GM21825 (cell line): ENCODE data around the gene ACKR1.

Source experiments
- ATAC-seq: cut with Tn5 transposase; IDR thresholded peaks from one replicate; pipeline ENCODE4 v1.9.1; 2021; ENCODE audit warnings: mild to moderate bottlenecking, moderate library complexity; ENCODE audit not compliant: unreplicated experiment

Gene ACKR1

GRCh38 chr1:159218649-159219636, 14.3 kb downstream of the ACKR1 start:
- ATAC-seq, result no peak

- ATAC-seq, result no peak
Observed at GRCh38 chr1:159222075-159222865, 17.6 kb downstream of the ACKR1 start.

GRCh38 chr1:159223004-159223403, 18.3 kb downstream of the ACKR1 start:
- no peak for ATAC-seq

DNA sequence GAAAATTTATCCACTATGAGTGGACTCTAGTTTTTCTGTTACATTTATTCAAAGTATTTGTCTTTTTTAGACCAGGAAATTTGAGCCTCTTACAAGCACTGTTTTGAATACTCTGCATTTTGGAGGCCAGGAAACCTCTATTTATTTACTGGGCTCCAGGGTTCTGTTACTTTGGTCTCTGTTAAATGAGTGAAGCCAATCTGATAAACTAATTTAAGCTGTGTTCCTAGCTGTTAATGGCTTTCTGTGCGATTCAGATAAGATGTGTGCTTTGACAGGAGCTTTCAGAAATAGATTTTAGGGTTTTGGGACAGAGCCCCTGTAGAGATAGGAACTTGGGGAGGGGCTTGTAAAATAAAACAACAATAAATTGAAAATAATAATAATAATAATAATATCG, 23.9 kb downstream of the ACKR1 start:
- ATAC-seq, result no peak

DNA sequence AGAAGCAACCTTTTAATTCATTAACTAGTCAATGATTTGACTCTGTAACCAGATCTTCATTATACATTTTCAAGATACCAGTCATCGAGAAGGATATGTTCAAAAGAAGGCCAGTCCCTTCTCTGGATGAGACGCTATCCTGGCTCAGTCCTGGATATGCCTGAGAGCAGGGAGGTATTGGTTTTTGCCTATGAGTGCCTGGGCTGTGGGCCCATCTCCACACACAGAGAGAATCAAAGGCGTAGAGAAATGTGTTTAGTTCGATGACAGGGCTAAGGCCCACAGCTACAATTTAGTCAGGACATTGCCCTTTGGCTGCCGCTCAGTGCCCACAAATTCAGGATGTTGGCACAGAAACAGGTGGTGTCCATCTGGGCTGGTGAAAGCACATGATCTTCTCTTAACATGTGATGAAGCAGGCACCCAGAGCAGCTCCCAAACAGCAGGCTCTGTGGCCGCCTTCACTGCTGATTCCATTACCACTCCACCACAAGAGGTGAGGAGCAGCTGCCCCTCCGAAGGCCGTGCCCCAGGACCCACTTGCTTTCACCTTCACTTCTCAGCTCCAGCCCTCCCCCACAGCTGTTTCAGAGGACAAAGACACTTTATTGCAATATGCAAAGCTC, 24.7 kb downstream of the ACKR1 start:
- ATAC-seq, result no peak

GRCh38 chr1:159229896-159230295, 25.2 kb downstream of the ACKR1 start:
- ATAC-seq, result no peak

GRCh38 chr1:159239551-159240220, 35.0 kb downstream of the ACKR1 start:
- peak; percentile 86 for ATAC-seq

GRCh38 chr1:159247266-159247665, 42.6 kb downstream of the ACKR1 start:
- no peak for ATAC-seq

- no peak for ATAC-seq
Observed at GRCh38 chr1:159248311-159248710, 43.6 kb downstream of the ACKR1 start.

- ATAC-seq, result no peak
Observed at GRCh38 chr1:159250638-159251216, 46.1 kb downstream of the ACKR1 start.
